RPMI8226 (cell line): ENCODE data around the gene MGAT1.
"Not testable (repeated sequence)": the region's sequence is repeated elsewhere in the genome, so short reads cannot be mapped to it uniquely, and the experiment has no call there.

Source experiments
- DNase-seq: peaks from one replicate; pipeline ENCODE4 v3.0.0-alpha.2; 2015

Gene MGAT1

GRCh38 chr5:180803181-180804128 is 849 bp upstream of the MGAT1 start:
- peak; percentile 90 for DNase-seq

- no peak for DNase-seq
Observed at GRCh38 chr5:180801596-180802324, 846 bp downstream of the MGAT1 start.

DNA sequence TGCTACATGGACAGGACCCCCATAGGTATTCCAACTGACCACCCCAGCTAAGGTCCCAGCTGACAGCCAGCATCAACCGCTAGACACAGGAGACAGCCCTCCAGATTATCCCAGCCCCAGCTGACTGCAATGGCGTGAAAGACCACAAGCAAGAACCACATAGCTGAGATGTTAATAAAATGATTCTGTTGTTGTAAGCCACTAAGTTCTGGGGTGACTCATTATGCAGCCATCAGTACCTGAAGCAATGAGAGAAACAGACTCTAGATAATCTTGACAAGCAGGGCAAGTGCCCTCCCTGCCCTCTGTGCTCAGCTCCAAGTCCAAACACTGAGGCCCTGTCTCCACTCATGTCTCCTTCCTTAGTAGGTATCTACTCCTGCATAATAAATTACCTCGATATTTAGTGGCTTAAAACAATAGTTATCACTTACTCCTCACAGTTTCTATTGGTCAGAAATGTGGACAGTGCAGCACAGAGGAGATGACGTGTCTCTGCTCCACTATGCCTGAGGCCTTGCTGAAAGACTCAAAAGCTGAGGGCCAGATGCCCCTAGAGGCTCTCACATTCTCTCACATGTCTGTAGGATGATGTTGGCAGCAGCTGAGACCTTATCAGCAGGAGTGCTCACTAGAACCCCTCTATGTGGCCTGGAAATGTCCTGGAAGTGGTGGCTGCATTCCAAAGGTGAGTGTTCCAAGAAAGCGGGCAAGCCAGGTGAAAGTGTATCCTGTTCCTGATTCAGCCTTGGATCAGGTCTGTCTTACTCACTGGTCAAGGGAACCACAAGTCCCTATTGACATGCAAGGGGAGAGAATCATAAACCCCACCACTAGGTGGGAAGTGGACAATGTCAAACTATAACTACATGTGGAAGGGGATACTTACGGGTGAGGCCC is 2.5 kb downstream of the MGAT1 start:
- no peak for DNase-seq

- peak; percentile 24 for DNase-seq
Observed at GRCh38 chr5:180799194-180799593, 3.4 kb downstream of the MGAT1 start.

- no peak for DNase-seq
Observed at GRCh38 chr5:180798193-180798592, 4.4 kb downstream of the MGAT1 start.

DNA sequence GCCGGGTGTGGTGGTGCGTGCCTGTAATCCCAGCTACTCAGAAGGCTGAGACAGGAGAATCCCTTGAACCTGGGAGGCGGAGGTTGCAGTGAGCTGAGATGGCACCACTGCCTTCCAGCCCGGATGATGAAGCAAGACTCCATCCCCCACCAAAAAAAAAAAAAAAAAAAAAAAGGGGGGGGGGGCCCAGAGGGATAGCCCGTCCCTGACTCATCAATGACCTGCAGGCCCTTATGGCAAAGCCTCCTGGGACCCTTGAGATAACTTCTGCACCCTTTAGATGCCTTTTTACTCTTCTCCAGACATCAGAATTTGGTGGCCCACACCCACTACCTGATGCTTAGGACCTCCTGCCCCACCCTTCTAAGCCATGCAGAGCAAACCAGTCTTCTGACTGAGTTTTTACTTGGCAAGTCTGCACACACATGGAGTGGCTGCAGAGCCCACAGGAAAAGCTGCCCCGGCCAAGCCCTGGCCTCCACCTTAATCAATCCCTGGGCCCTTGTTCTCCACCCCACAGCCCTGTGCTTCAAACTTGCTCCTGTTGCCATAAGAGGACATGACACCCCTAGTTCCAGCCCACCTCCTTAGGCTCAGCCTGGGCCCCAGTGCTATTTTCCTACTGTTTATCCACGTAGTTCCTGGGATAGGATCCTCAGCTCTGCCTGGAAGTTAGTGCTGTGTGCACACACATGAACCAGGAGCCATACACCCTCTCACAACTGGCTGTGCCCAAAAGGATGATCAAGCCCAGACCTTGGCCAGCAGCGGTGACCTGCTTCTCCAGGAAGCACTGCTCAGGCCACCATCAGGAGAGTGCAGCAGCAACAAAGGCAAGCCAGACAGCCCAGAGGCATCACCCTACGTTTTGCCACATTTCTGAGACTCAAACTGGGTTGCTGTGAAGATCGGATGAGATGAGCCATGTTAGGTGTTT is 5.1 kb downstream of the MGAT1 start:
- DNase-seq: no peak

GRCh38 chr5:180795771-180796313 is 6.8 kb downstream of the MGAT1 start:
- no peak for DNase-seq

GRCh38 chr5:180792965-180793287 is 9.7 kb downstream of the MGAT1 start:
- no peak for DNase-seq

DNA sequence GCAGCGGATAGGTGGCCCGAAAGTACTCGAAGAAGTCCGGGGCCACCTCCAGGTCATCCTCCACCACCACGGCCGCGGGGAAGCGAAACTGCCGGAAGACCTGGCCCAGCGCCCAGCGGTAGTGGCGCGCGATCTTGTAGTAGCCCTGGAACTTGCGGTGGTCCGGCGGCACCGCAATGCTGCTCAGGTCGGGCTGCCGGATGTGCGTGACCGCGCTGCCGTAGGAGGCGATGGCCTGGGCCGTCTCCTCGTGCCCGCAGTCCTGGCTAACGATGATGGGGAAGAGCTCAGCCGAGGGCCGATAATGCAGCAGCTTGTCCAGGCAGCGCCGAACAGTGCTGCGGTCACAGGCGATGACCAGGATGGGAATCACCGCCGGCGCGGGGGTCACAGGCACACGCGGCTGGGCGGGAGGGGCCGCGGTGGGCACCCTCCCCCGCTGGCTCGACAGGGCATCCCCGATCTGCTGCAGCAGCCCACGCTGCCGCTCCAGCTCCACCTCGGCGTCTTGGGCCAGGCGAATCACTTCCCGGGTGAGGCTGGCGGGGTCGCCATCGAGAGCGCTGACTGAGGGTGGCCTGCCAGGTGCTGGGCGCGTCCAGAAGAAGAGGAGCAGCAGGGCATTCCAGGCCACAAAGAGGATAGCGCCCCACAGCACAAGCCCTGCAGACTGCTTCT is 10.2 kb downstream of the MGAT1 start:
- DNase-seq: no peak

DNA sequence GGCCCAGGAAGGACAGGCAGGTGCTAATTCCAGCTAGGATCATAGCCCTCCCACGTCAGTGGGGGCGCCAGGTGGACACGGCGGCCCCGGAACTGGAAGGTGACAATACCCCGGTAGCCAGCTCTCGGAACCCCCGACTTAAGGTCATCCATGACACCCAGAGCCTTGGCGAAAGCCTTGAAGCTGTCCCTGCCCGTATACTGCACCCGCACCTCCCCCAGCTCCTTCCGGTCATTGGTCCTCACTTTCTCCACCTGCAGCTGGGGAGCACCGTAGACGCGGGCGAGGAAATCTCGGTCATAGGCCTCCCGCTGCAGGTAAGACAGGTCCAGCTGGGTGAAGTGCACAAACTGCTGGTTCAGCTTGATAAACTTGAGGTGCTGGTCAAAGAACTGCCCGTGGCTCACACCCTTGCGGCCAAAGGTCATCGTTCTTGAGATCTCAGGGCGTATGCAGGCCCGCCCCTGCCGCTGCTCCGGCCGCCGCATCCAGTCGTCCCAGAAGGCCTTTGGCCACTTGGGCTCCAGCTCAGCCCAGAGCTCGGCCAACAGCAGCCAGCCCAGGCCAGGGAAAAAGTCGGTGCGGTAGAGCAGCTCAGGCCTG is 10.9 kb downstream of the MGAT1 start:
- DNase-seq: no peak

GRCh38 chr5:180790524-180790923 is 12.1 kb downstream of the MGAT1 start:
- no peak for DNase-seq

DNA sequence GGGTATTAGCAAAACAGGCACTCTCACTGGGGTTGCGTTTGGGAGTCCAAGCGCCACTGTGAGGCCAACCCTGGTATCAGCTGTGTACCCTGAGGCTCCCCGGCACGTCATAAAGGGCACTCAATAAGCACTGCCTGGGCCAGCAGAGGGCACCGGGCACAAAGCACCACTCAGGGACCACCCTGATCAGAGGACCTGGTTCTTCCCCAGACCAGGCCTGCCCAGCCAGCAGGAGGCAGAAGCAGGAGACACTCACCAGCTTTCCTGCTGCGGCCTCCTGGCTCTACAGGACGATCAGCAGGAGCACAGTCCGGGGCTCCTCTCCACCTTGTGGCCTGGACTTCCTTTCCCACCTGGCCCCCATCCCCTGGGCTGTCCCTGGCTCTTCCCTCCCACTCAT is 12.6 kb downstream of the MGAT1 start:
- peak; percentile 32 for DNase-seq

DNA sequence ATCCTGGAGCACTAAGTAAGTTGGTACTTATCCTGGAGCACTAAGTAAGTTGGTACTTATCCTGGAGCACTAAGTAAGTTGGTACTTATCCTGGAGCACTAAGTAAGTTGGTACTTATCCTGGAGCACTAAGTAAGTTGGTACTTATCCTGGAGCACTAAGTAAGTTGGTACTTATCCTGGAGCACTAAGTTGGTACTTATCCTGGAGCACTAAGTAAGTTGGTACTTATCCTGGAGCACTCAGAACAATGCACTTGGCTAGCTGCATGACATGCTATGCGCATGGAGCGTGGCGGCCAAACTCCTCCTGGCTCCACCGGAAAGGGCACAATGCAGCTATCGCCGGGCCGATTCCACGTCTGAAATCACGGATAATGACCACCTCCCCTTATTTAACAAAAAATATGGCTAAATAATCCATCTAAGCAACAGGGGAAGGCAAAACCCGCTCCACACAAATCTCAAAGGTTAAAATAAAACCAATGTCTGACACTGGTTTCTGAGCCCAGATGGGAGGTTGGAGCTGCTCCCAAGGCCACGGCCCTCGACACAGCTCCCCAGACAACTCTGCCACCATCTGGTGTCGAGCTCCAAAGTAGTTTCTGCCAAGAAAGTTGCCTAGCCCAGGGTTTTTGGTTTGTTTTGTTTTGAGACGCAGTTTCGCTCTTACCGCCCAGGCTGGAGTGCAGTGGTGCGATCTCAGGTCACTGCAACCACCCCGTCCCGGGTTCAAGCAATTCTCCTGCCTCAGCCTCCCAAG is 13.8 kb downstream of the MGAT1 start:
- not testable (repeated sequence) for DNase-seq

- no peak for DNase-seq
Observed at GRCh38 chr5:180787711-180788431, 14.7 kb downstream of the MGAT1 start.

- DNase-seq: no peak
Observed at GRCh38 chr5:180786531-180787398, 15.8 kb downstream of the MGAT1 start.

GRCh38 chr5:180785794-180786221 is 16.8 kb downstream of the MGAT1 start:
- no peak for DNase-seq

DNA sequence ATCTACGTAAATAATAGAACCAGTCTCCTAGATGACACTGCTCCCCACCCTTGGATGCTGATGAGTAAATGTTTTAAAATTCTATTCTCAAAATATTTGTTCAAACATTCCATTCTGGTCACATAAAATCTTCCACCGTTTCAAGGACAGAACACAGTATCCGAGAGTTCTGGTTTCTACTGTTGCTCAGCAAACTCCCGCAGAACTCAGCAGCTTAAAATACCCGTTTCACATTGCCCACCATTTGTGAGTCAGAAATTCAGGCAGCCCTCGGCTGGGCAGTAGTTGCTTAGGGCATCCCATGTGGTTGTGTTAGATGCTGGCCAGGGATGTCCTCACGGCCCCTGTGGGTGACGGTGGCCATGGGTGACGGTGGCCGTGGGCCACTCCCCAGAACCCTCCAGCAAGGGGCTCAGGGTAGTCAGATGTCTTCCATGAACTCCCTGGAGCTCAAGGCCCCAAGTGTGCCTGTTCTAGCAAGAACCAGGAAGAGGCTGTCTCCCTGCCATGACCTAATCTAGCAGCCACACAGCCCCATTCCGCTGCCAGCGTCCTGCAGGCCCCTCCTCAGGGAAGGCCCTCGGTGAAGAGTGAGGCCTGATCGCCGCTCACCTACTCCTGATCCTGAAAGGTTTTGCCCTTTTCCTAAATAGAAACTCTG is 17.4 kb downstream of the MGAT1 start:
- no peak for DNase-seq
